Lung (tissue), 12 donors: ENCODE measurements around the gene PEPD. TPM values are rescaled to one million over a fixed set of nuclear protein-coding genes. Genes with fewer than 3 reads are reported as not detected.

ENCODE experiments used
- ATAC-seq: fragments of 200-7000 bp; cut with Tn5 transposase; one replicate; pipeline ENCODE4 v1.9.1; 2020; ENCODE audit warnings: moderate number of reproducible peaks; ENCODE audit not compliant: insufficient read depth, low FRiP score
- DNase-seq, 3 donors: peaks; one replicate each; pipeline ENCODE4 v3.0.0-alpha.2; 2013 to 2017
- H3K27ac ChIP-seq, 2 donors: one replicate each; pipeline ENCODE4 v1.5.1; 2013; ENCODE audit warnings: mild to moderate bottlenecking in 2 of 2, moderate library complexity in 2 of 2, control low read depth in 1 of 2, inconsistent platforms in 1 of 2, low read depth in 1 of 2, low read length in 1 of 2
- H3K27me3 ChIP-seq, 3 donors: one replicate each; pipeline ENCODE4 v1.5.1; 2013; ENCODE audit warnings: low read length in 2 of 3; ENCODE audit not compliant: control insufficient read depth in 3 of 3, insufficient read depth in 3 of 3
- H3K36me3 ChIP-seq, 4 donors: one replicate each; pipeline ENCODE4 v1.5.1; 2013; ENCODE audit warnings: low read length in 4 of 4, mild to moderate bottlenecking in 1 of 4, moderate library complexity in 1 of 4; ENCODE audit not compliant: control insufficient read depth in 4 of 4, insufficient read depth in 4 of 4
- H3K4me1 ChIP-seq, 5 donors: one replicate each; pipeline ENCODE4 v1.5.1; 2013; ENCODE audit warnings: low read length in 5 of 5, mild to moderate bottlenecking in 2 of 5, moderate library complexity in 1 of 5; ENCODE audit not compliant: control insufficient read depth in 5 of 5, insufficient read depth in 5 of 5
- H3K4me3 ChIP-seq: one replicate; pipeline ENCODE4 v1.5.1; 2013; ENCODE audit warnings: mild to moderate bottlenecking, control low read depth, moderate library complexity
- H3K9ac ChIP-seq, 2 donors: one replicate each; pipeline ENCODE4 v1.5.1; 2013; ENCODE audit warnings: low read length in 2 of 2, control low read depth in 1 of 2; ENCODE audit not compliant: insufficient read depth in 1 of 2
- H3K9me3 ChIP-seq, 4 donors: one replicate each; pipeline ENCODE4 v1.5.1; 2013; ENCODE audit warnings: low read length in 3 of 4, mild to moderate bottlenecking in 1 of 4, moderate library complexity in 1 of 4; ENCODE audit not compliant: control insufficient read depth in 4 of 4, insufficient read depth in 3 of 4
- CTCF ChIP-seq: IDR thresholded peaks from 2 replicates; pipeline ENCODE4 v1.5.1; 2012; ENCODE audit warnings: mild to moderate bottlenecking; ENCODE audit errors: control extremely low read depth, extremely low read depth
- WGBS, 2 donors: extraction: QIAGEN DNeasy Blood & Tissue Kit; methylation state at CpG; one replicate each; pipeline ENCODE4 v1.1.7; 2013; 5-methylcytosine and 5-hydroxymethylcytosine counted together
- polyA plus RNA-seq, 2 donors: library from polyadenylated mRNA; stranded (reverse); fragments of 200-250 nt; gene quantifications; one replicate each; pipeline ENCODE4 v1.2.1, GENCODE V29; 2013
- total RNA-seq, 2 donors: library from RNA; depleted of rRNA in 1 of 2; stranded (reverse); fragments of >200 nt in 1 of 2; gene quantifications; one replicate each; pipeline ENCODE4 v1.2.1, GENCODE V29; 2014 to 2021
- donor health status: control.
- donor health status: control.
- donor health status: Bipolar disorder and iron deficiency.
- donor health status: healthy.
- donor health status: DM: yes; HTN: yes; CAD: no.

The PEPD gene
- total and polyA plus RNA-seq, 4 donors = 29.6 to 88.2 (median 73.4) TPM

- H3K4me3 ChIP-seq = no peak overlapping the region
- ATAC-seq (no peak), DNase-seq (no peak)
- no peaks in the 10 kb centered on the region for H3K27me3 ChIP-seq
- no peak overlapping the region for H3K27ac ChIP-seq
- H3K36me3 ChIP-seq = peaks cover 0 to 31% (median 0%) of the 10 kb centered on the region in 4 donors
- H3K9ac ChIP-seq = no peak overlapping the region
- TF ChIP-seq CTCF = no peak
- H3K4me1 ChIP-seq = peaks cover 0 to 3% (median 0%) of the 10 kb centered on the region in 5 donors
- H3K9me3 ChIP-seq = no peaks in the 10 kb centered on the region
- WGBS, 2 donors = 92 to 93% methylated on average over 24 of the region's 24 CpGs
These were observed 60.1 kb downstream of the PEPD start for GRCh38 chr19:33461256-33462111.

- Histone ChIP-seq H3K36me3 (peaks cover 0 to 31% (median 0%) of the 10 kb centered on the region in 4 donors), H3K27ac (no peak overlapping the region), H3K4me3 (no peak overlapping the region), H3K9me3 (no peaks in the 10 kb centered on the region), H3K9ac (no peak overlapping the region), H3K27me3 (no peaks in the 10 kb centered on the region), H3K4me1 (no peaks in the 10 kb centered on the region)
- no peak for TF ChIP-seq CTCF
- 91 to 93% methylated on average over 18 of the region's 18 CpGs for WGBS, 2 donors
- no peak for DNase-seq
- no peak for ATAC-seq
These were observed 61.2 kb downstream of the PEPD start for GRCh38 chr19:33460221-33460908.

GRCh38 chr19:33459222-33460090 is 62.1 kb downstream of the PEPD start:
- DNase-seq (no peak), ATAC-seq (no peak)
- H3K36me3 ChIP-seq = peaks cover 0 to 29% (median 0%) of the 10 kb centered on the region in 4 donors
- no peak overlapping the region for H3K9ac ChIP-seq
- H3K27me3 ChIP-seq = no peaks in the 10 kb centered on the region
- no peaks in the 10 kb centered on the region for H3K9me3 ChIP-seq
- no peak overlapping the region for H3K27ac ChIP-seq
- no peak overlapping the region for H3K4me3 ChIP-seq
- no peaks in the 10 kb centered on the region for H3K4me1 ChIP-seq
- TF ChIP-seq CTCF = no peak
- WGBS, 2 donors = 91 to 93% methylated on average over 23 of the region's 23 CpGs
